Trophoblast cell (in vitro differentiated cells and primary cell): Measurements from ENCODE around the gene CNGA2. TPM values are rescaled to one million over a fixed set of nuclear protein-coding genes. Genes with fewer than 3 reads are reported as not detected.

Source experiments
- DNase-seq, 2 donors: peaks; one replicate each; pipeline ENCODE4 v3.0.0-alpha.2; 2016
- H2AFZ ChIP-seq: 2 replicates; pipeline ENCODE4 v1.6.1; 2013; ENCODE audit warnings: low read length, moderate library complexity, mild to moderate bottlenecking; ENCODE audit not compliant: insufficient read depth, poor library complexity
- H2AK5ac ChIP-seq: 2 replicates; pipeline ENCODE4 v1.6.1; 2013; ENCODE audit warnings: mild to moderate bottlenecking, low read length
- H2BK120ac ChIP-seq: 2 replicates; pipeline ENCODE4 v1.6.1; 2013; ENCODE audit warnings: low read length, mild to moderate bottlenecking, moderate library complexity; ENCODE audit not compliant: insufficient read depth, poor library complexity
- H2BK12ac ChIP-seq: 2 replicates; pipeline ENCODE4 v1.6.1; 2013; ENCODE audit warnings: mild to moderate bottlenecking, low read length, moderate library complexity
- H2BK5ac ChIP-seq: 2 replicates; pipeline ENCODE4 v1.6.1; 2013; ENCODE audit warnings: low read length, low read depth, moderate library complexity, mild to moderate bottlenecking; ENCODE audit not compliant: poor library complexity
- H3K14ac ChIP-seq: 2 replicates; pipeline ENCODE4 v1.6.1; 2013; ENCODE audit warnings: mild to moderate bottlenecking, low read length
- H3K18ac ChIP-seq: 2 replicates; pipeline ENCODE4 v1.6.1; 2013; ENCODE audit warnings: mild to moderate bottlenecking, low read length
- H3K23ac ChIP-seq: 2 replicates; pipeline ENCODE4 v1.6.1; 2013; ENCODE audit warnings: low read length
- H3K27ac ChIP-seq: 2 replicates; pipeline ENCODE4 v1.5.1; 2013; ENCODE audit warnings: low read depth, mild to moderate bottlenecking, inconsistent platforms, low read length, moderate library complexity
- H3K27me3 ChIP-seq: 2 replicates; pipeline ENCODE4 v1.6.1; 2013; ENCODE audit warnings: inconsistent platforms, mild to moderate bottlenecking, low read length, moderate library complexity; ENCODE audit not compliant: insufficient read depth
- H3K36me3 ChIP-seq, 2 experiments: 1 replicate in 1 of 2; 2 replicates in 1 of 2; pipeline ENCODE4 v1.6.1; 2013; ENCODE audit warnings: low read length in 2 of 2, mild to moderate bottlenecking in 2 of 2, moderate library complexity in 1 of 2; ENCODE audit not compliant: insufficient read depth in 2 of 2, control insufficient read depth in 1 of 2
- H3K4ac ChIP-seq: 2 replicates; pipeline ENCODE4 v1.6.1; 2013; ENCODE audit warnings: low read depth, mild to moderate bottlenecking, low read length, moderate library complexity
- H3K4me1 ChIP-seq, 2 experiments: 1 replicate in 1 of 2; 2 replicates in 1 of 2; pipeline ENCODE4 v1.6.1; 2013; ENCODE audit warnings: low read length in 2 of 2, mild to moderate bottlenecking in 2 of 2, moderate library complexity in 1 of 2; ENCODE audit not compliant: insufficient read depth in 2 of 2, control insufficient read depth in 1 of 2
- H3K4me2 ChIP-seq: 2 replicates; pipeline ENCODE4 v1.6.1; 2013; ENCODE audit warnings: inconsistent platforms, mild to moderate bottlenecking, low read length, moderate library complexity
- H3K4me3 ChIP-seq: 2 replicates; pipeline ENCODE4 v1.5.1; 2013; ENCODE audit warnings: mild to moderate bottlenecking, low read depth, low read length, inconsistent platforms
- H3K79me1 ChIP-seq: one replicate; pipeline ENCODE4 v1.6.1; 2013; ENCODE audit warnings: low read length
- H3K79me2 ChIP-seq: 2 replicates; pipeline ENCODE4 v1.6.1; 2013; ENCODE audit warnings: low read length, mild to moderate bottlenecking; ENCODE audit not compliant: control insufficient read depth, insufficient read depth, poor library complexity
- H3K9ac ChIP-seq: 2 replicates; pipeline ENCODE4 v1.6.1; 2013; ENCODE audit warnings: mild to moderate bottlenecking, low read length
- H3K9me3 ChIP-seq: 2 replicates; pipeline ENCODE4 v1.6.1; 2013; ENCODE audit warnings: low read depth, mild to moderate bottlenecking, control low read depth, inconsistent platforms, low read length; ENCODE audit not compliant: insufficient read depth
- H4K12ac ChIP-seq: 2 replicates; pipeline ENCODE4 v1.6.1; 2013; ENCODE audit warnings: low read depth, mild to moderate bottlenecking, low read length, moderate library complexity
- H4K8ac ChIP-seq: 2 replicates; pipeline ENCODE4 v1.6.1; 2013; ENCODE audit warnings: low read depth, mild to moderate bottlenecking, low read length, moderate library complexity
- H4K91ac ChIP-seq: one replicate; pipeline ENCODE4 v1.6.1; 2013; ENCODE audit warnings: low read depth, mild to moderate bottlenecking, low read length, moderate library complexity
- WGBS: extraction: QIAGEN DNeasy Blood & Tissue Kit; methylation state at CpG from one replicate; pipeline ENCODE4 v1.1.7; 2013; ENCODE audit warnings: missing lambda C conversion rate; ENCODE audit not compliant: insufficient read length, insufficient coverage; ENCODE audit errors: extremely low coverage; 5-methylcytosine and 5-hydroxymethylcytosine counted together
- polyA plus RNA-seq: library from polyadenylated mRNA; stranded (reverse); fragments of 200-250 nt; gene quantifications from 2 replicates; pipeline ENCODE4 v1.2.3, GENCODE V29; 2013

Gene CNGA2
- polyA plus RNA-seq: not detected in 2 replicates

GRCh38 chrX:151734446-151734845 lies at the start of gene CNGA2:
Gene CNGA2 (plus strand): TSS chrX:151734746. CDS start chrX:151738484, 3,738 bp downstream.
- Histone ChIP-seq H4K12ac (no peak within 1 kb of the TSS), H3K14ac (no peak within 1 kb of the TSS), H3K4me2 (no peak within 1 kb of the TSS), H3K79me1 (no peaks in the 10 kb centered on the region), H2BK12ac (no peak within 1 kb of the TSS), H3K27me3 (no peaks in the 10 kb centered on the region), H4K8ac (no peak within 1 kb of the TSS), H3K79me2 (no peaks in the 10 kb centered on the region), H3K4me1 (no peaks in the 10 kb centered on the region), H3K9ac (no peak within 1 kb of the TSS), H3K4ac (no peak within 1 kb of the TSS), H3K9me3 (no peaks in the 10 kb centered on the region), H3K4me3 (no peak within 1 kb of the TSS), H3K23ac (no peak within 1 kb of the TSS), H2AFZ (no peak within 1 kb of the TSS), H2BK120ac (no peak within 1 kb of the TSS), H3K27ac (no peak within 1 kb of the TSS), H2AK5ac (no peak within 1 kb of the TSS), H4K91ac (no peak within 1 kb of the TSS), H3K36me3 (no peaks in the 10 kb centered on the region), H3K18ac (no peak within 1 kb of the TSS), H2BK5ac (no peak within 1 kb of the TSS)
- no peak for DNase-seq
- WGBS: no CpG with 5 or more reads among the region's 4 CpGs

GRCh38 chrX:151687635-151688034 lies 46.9 kb upstream of the CNGA2 start:
- H2BK5ac ChIP-seq: no peak overlapping the region
- no peak overlapping the region for H3K4me2 ChIP-seq
- no peak overlapping the region for H3K4ac ChIP-seq
- no peak overlapping the region for H3K27ac ChIP-seq
- H3K79me1 ChIP-seq: no peaks in the 10 kb centered on the region
- no peak overlapping the region for H3K23ac ChIP-seq
- H2BK120ac ChIP-seq: no peak overlapping the region
- no peak overlapping the region for H2AK5ac ChIP-seq
- H3K9ac ChIP-seq: no peak overlapping the region
- H3K9me3 ChIP-seq: no peaks in the 10 kb centered on the region
- no peak overlapping the region for H3K4me3 ChIP-seq
- H3K79me2 ChIP-seq: no peaks in the 10 kb centered on the region
- no peaks in the 10 kb centered on the region for H3K27me3 ChIP-seq
- no peak for DNase-seq
- H4K91ac ChIP-seq: no peak overlapping the region
- H3K18ac ChIP-seq: no peak overlapping the region
- no peaks in the 10 kb centered on the region for H3K36me3 ChIP-seq
- no peak overlapping the region for H2AFZ ChIP-seq
- H2BK12ac ChIP-seq: no peak overlapping the region
- H3K4me1 ChIP-seq: no peaks in the 10 kb centered on the region
- no peak overlapping the region for H4K12ac ChIP-seq
- no peak overlapping the region for H3K14ac ChIP-seq
- H4K8ac ChIP-seq: no peak overlapping the region

- Histone ChIP-seq H2BK5ac (no peak overlapping the region), H3K18ac (no peak overlapping the region), H3K79me1 (no peaks in the 10 kb centered on the region), H3K36me3 (no peaks in the 10 kb centered on the region), H3K14ac (no peak overlapping the region), H3K27ac (no peak overlapping the region), H2AFZ (no peak overlapping the region), H3K4me2 (no peak overlapping the region), H3K4me1 (no peaks in the 10 kb centered on the region), H4K12ac (no peak overlapping the region), H3K4ac (no peak overlapping the region), H2AK5ac (no peak overlapping the region), H3K9me3 (no peaks in the 10 kb centered on the region), H3K4me3 (no peak overlapping the region), H2BK120ac (no peak overlapping the region), H3K27me3 (no peaks in the 10 kb centered on the region), H3K79me2 (no peaks in the 10 kb centered on the region), H4K8ac (no peak overlapping the region), H2BK12ac (no peak overlapping the region), H4K91ac (no peak overlapping the region), H3K23ac (no peak overlapping the region), H3K9ac (no peak overlapping the region)
- no peak for DNase-seq
These were observed 45.9 kb upstream of the CNGA2 start for GRCh38 chrX:151688695-151689094.

- peaks cover 0 to 3% of the 10 kb centered on the region in 2 experiments for H3K4me1 ChIP-seq
- no peak overlapping the region for H3K23ac ChIP-seq
- no peaks in the 10 kb centered on the region for H3K36me3 ChIP-seq
- H2BK5ac ChIP-seq: no peak overlapping the region
- no peaks in the 10 kb centered on the region for H3K79me1 ChIP-seq
- no peak overlapping the region for H2AFZ ChIP-seq
- no CpG with 5 or more reads among the region's 6 CpGs for WGBS
- no peak overlapping the region for H4K12ac ChIP-seq
- no peak overlapping the region for H3K4me2 ChIP-seq
- no peak overlapping the region for H3K9ac ChIP-seq
- H3K14ac ChIP-seq: no peak overlapping the region
- no peak overlapping the region for H2BK120ac ChIP-seq
- no peak overlapping the region for H2AK5ac ChIP-seq
- DNase-seq: no peak
- no peak overlapping the region for H4K8ac ChIP-seq
- H3K18ac ChIP-seq: no peak overlapping the region
- H3K4ac ChIP-seq: no peak overlapping the region
- no peak overlapping the region for H3K27ac ChIP-seq
- H2BK12ac ChIP-seq: no peak overlapping the region
- H3K27me3 ChIP-seq: peaks cover 6% of the 10 kb centered on the region
- no peak overlapping the region for H3K4me3 ChIP-seq
- H4K91ac ChIP-seq: no peak overlapping the region
- no peaks in the 10 kb centered on the region for H3K79me2 ChIP-seq
- H3K9me3 ChIP-seq: no peaks in the 10 kb centered on the region
These were observed 41.7 kb upstream of the CNGA2 start for GRCh38 chrX:151692825-151693224.
